HepG2 (cell line): ENCODE data around the gene H1-8. TPM values are rescaled to one million over a fixed set of nuclear protein-coding genes. Genes with fewer than 3 reads are reported as not detected.

Source experiments
- CCDC6 ChIP-seq: sonication (generic); formaldehyde crosslinking; IDR thresholded peaks from 2 replicates; pipeline ENCODE4 v1.8.1; 2022; ENCODE audit warnings: mild to moderate bottlenecking, missing genetic modification reagents, moderate library complexity
- CREB3 ChIP-seq: sonication (generic); formaldehyde crosslinking; IDR thresholded peaks from 2 replicates; pipeline ENCODE4 v1.5.0; 2020; ENCODE audit warnings: missing genetic modification reagents
- GPN1 ChIP-seq: sonication (generic); formaldehyde crosslinking; IDR thresholded peaks from 2 replicates; pipeline ENCODE4 v1.5.1; 2020; ENCODE audit warnings: missing genetic modification reagents, borderline replicate concordance
- KMT2B ChIP-seq: IDR thresholded peaks from 2 replicates; pipeline ENCODE4 v1.6.1; 2016; ENCODE audit warnings: missing genetic modification reagents, missing compliant biosample characterization
- NFE2 ChIP-seq: sonication (generic); formaldehyde crosslinking; IDR thresholded peaks from 2 replicates; pipeline ENCODE4 v1.4.0; 2020; ENCODE audit warnings: missing genetic modification reagents
- NFYC ChIP-seq: IDR thresholded peaks from 2 replicates; pipeline ENCODE4 v1.6.1; 2016; ENCODE audit warnings: missing genetic modification reagents, missing compliant biosample characterization
- NR1H2 ChIP-seq: sonication (generic); formaldehyde crosslinking; IDR thresholded peaks from 2 replicates; pipeline ENCODE4 v1.8.1; 2022; ENCODE audit warnings: low read depth, missing genetic modification reagents, borderline replicate concordance
- SALL1 ChIP-seq: sonication (generic); formaldehyde crosslinking; IDR thresholded peaks from 2 replicates; pipeline ENCODE4 v1.8.0; 2022; ENCODE audit warnings: mild to moderate bottlenecking, missing genetic modification reagents
- TAF15 ChIP-seq: fragments of 200-400 bp; formaldehyde crosslinking; IDR thresholded peaks from one replicate; pipeline ENCODE4 v1.6.1; 2018; ENCODE audit warnings: mild to moderate bottlenecking, low read depth, low read length; ENCODE audit not compliant: poor library complexity, severe bottlenecking
- THAP11 ChIP-seq: IDR thresholded peaks from 2 replicates; pipeline ENCODE4 v1.6.1; 2016; ENCODE audit warnings: missing biosample characterization, missing genetic modification reagents
- TSC22D2 ChIP-seq: sonication (generic); formaldehyde crosslinking; IDR thresholded peaks from 2 replicates; pipeline ENCODE4 v1.5.1; 2020; ENCODE audit warnings: missing genetic modification reagents, mild to moderate bottlenecking, borderline replicate concordance
- U2AF2 ChIP-seq: fragments of 200-400 bp; formaldehyde crosslinking; IDR thresholded peaks from 2 replicates; pipeline ENCODE4 v1.6.1; 2017; ENCODE audit warnings: low read depth, mild to moderate bottlenecking, low read length
- ZBTB3 ChIP-seq: sonication (generic); formaldehyde crosslinking; IDR thresholded peaks from 2 replicates; pipeline ENCODE4 v1.4.0; 2020; ENCODE audit warnings: low read depth, mild to moderate bottlenecking, moderate library complexity, missing genetic modification reagents, borderline replicate concordance
- ZNF124 ChIP-seq: sonication (generic); formaldehyde crosslinking; IDR thresholded peaks from 2 replicates; pipeline ENCODE4 v1.4.0; 2020; ENCODE audit warnings: missing genetic modification reagents
- ZNF256 ChIP-seq: sonication (generic); formaldehyde crosslinking; conservative IDR thresholded peaks from 2 replicates; pipeline ENCODE4 v1.4.0; 2020; ENCODE audit warnings: missing genetic modification reagents
- ZNF260 ChIP-seq: sonication (generic); formaldehyde crosslinking; IDR thresholded peaks from 2 replicates; pipeline ENCODE4 v1.4.0; 2020; ENCODE audit warnings: missing genetic modification reagents, low read depth, mild to moderate bottlenecking, borderline replicate concordance
- ZNF350 ChIP-seq: sonication (generic); formaldehyde crosslinking; IDR thresholded peaks from 2 replicates; pipeline ENCODE4 v1.4.0; 2020; ENCODE audit warnings: mild to moderate bottlenecking, low read depth, missing genetic modification reagents, borderline replicate concordance
- ZNF549 ChIP-seq: sonication (generic); formaldehyde crosslinking; IDR thresholded peaks from 2 replicates; pipeline ENCODE4 v1.5.0; 2020; ENCODE audit warnings: missing genetic modification reagents
- ZNF557 ChIP-seq: sonication (generic); formaldehyde crosslinking; IDR thresholded peaks from 2 replicates; pipeline ENCODE4 v1.4.0; 2020; ENCODE audit warnings: missing genetic modification reagents
- ZNF614 ChIP-seq: IDR thresholded peaks from 2 replicates; pipeline ENCODE4 v1.6.1; 2018; ENCODE audit warnings: missing biosample characterization, missing genetic modification reagents, inconsistent platforms, borderline replicate concordance
- ZNF747 ChIP-seq: sonication (generic); formaldehyde crosslinking; IDR thresholded peaks from 2 replicates; pipeline ENCODE4 v1.8.1; 2023; ENCODE audit warnings: missing genetic modification reagents, mild to moderate bottlenecking, borderline replicate concordance
- polyA plus RNA-seq, 8 experiments: library from polyadenylated mRNA; depleted of rRNA in 3 of 8; stranded (reverse) in 7 of 8; unstranded in 1 of 8; fragments of >200 nt; fragmentation: Illumina TruSeq in 4 of 8; extraction: Trizol in 4 of 8; gene quantifications; 2 replicates each; pipeline versions ENCODE4 v1.2.1 to v1.2.3, GENCODE V29; 2011 to 2016; ENCODE audit warnings: low read depth in 4 of 8, missing spikeins in 1 of 8, mixed read lengths in 1 of 8; ENCODE audit not compliant: insufficient read depth in 1 of 8
- total RNA-seq, 5 experiments: library from RNA; depleted of rRNA; stranded (reverse); fragments of >200 nt; fragmentation: Illumina TruSeq; extraction: Trizol; gene quantifications; 2 replicates each; pipeline ENCODE4 v1.2.3, GENCODE V29; 2016; ENCODE audit warnings: low read depth in 1 of 5
- TF ChIP-seq, protein P1 (sequence below): IDR thresholded peaks from 2 replicates; pipeline ENCODE4 v1.6.1; 2016; ENCODE audit warnings: missing biosample characterization, missing genetic modification reagents, low read depth
- TF ChIP-seq, protein P2 (sequence below): sonication (generic); formaldehyde crosslinking; IDR thresholded peaks from 2 replicates; pipeline ENCODE4 v1.4.0; 2020; ENCODE audit warnings: mild to moderate bottlenecking, missing genetic modification reagents
- TF ChIP-seq, protein P3 (sequence below): sonication (generic); formaldehyde crosslinking; IDR thresholded peaks from 2 replicates; pipeline ENCODE4 v1.5.0; 2020; ENCODE audit warnings: missing genetic modification reagents
- TF ChIP-seq, protein P4 (sequence below): sonication (generic); formaldehyde crosslinking; IDR thresholded peaks from 2 replicates; pipeline ENCODE4 v1.4.0; 2020; ENCODE audit warnings: missing genetic modification reagents

The H1-8 gene
- total and polyA plus RNA-seq, 2 of the 13 experiments (the other 11 are each of a cell fraction or from before 2014, with no cell fraction given), result 0.08 TPM; not detected in 1

- TF ChIP-seq TSC22D2 (CRISPR knock-in tag) (peak; percentile 60; the same call in 1 of the 2 replicates), CREB3 (CRISPR knock-in tag) (no peak), ZNF557 (CRISPR knock-in tag) (no peak), ZNF260 (no peak), ZNF350 (no peak; the same call in 1 of the 2 replicates), NFE2 (CRISPR knock-in tag) (no peak), TAF15 (no peak), NR1H2 (CRISPR knock-in tag) (no peak), ZNF124 (0 out of 2 replicates have a peak, but pooled peaks have one; percentile 69), NFYC (CRISPR knock-in tag) (peak; percentile 35; the same call in 1 of the 2 replicates), SALL1 (peak; percentile 90), ZNF549 (no peak), THAP11 (CRISPR knock-in tag) (peak; percentile 56), GPN1 (no peak), KMT2B (CRISPR knock-in tag) (no peak), U2AF2 (no peak), ZBTB3 (CRISPR knock-in tag) (no peak), ZNF747 (peak; percentile 60; the same call in 1 of the 2 replicates), ZNF256 (CRISPR knock-in tag) (no peak), ZNF614 (CRISPR knock-in tag) (peak; percentile 78; the same call in 1 of the 2 replicates), CCDC6 (CRISPR knock-in tag) (peak; percentile 47; the same call in 1 of the 2 replicates)
- TF ChIP-seq, protein P1, sequence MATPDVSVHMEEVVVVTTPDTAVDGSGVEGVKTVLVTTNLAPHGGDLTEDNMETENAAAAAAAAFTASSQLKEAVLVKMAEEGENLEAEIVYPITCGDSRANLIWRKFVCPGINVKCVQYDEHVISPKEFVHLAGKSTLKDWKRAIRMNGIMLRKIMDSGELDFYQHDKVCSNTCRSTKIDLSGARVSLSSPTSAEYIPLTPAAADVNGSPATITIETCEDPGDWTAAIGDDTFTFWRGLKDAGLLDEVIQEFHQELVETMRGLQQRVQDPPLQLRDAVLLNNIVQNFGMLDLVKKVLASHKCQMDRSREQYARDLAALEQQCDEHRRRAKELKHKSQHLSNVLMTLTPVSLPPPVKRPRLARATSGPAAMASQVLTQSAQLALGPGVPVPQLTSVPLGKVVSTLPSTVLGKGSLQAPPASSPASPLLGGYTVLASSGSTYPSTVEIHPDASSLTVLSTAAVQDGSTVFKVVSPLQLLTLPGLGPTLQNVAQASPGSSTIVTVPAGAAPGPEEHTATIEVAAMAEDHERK (CRISPR knock-in tag), result no peak
- TF ChIP-seq, protein P2, sequence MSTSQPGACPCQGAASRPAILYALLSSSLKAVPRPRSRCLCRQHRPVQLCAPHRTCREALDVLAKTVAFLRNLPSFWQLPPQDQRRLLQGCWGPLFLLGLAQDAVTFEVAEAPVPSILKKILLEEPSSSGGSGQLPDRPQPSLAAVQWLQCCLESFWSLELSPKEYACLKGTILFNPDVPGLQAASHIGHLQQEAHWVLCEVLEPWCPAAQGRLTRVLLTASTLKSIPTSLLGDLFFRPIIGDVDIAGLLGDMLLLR (CRISPR knock-in tag), result no peak
- TF ChIP-seq, protein P3, sequence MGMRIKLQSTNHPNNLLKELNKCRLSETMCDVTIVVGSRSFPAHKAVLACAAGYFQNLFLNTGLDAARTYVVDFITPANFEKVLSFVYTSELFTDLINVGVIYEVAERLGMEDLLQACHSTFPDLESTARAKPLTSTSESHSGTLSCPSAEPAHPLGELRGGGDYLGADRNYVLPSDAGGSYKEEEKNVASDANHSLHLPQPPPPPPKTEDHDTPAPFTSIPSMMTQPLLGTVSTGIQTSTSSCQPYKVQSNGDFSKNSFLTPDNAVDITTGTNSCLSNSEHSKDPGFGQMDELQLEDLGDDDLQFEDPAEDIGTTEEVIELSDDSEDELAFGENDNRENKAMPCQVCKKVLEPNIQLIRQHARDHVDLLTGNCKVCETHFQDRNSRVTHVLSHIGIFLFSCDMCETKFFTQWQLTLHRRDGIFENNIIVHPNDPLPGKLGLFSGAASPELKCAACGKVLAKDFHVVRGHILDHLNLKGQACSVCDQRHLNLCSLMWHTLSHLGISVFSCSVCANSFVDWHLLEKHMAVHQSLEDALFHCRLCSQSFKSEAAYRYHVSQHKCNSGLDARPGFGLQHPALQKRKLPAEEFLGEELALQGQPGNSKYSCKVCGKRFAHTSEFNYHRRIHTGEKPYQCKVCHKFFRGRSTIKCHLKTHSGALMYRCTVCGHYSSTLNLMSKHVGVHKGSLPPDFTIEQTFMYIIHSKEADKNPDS (CRISPR knock-in tag), result peak; percentile 69
- TF ChIP-seq, protein P4, sequence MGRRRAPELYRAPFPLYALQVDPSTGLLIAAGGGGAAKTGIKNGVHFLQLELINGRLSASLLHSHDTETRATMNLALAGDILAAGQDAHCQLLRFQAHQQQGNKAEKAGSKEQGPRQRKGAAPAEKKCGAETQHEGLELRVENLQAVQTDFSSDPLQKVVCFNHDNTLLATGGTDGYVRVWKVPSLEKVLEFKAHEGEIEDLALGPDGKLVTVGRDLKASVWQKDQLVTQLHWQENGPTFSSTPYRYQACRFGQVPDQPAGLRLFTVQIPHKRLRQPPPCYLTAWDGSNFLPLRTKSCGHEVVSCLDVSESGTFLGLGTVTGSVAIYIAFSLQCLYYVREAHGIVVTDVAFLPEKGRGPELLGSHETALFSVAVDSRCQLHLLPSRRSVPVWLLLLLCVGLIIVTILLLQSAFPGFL (CRISPR knock-in tag), result no peak
Measured at GRCh38 chr3:129594907-129595390, 52.0 kb downstream of the H1-8 start (continued).
